ENCODE data around the gene LTBP3. TPM values are rescaled to one million over a fixed set of nuclear protein-coding genes. Genes with fewer than 3 reads are reported as not detected.

The LTBP3 gene
- total RNA-seq, 1 experiment from 2014 or later: 10.6 TPM

DNA sequence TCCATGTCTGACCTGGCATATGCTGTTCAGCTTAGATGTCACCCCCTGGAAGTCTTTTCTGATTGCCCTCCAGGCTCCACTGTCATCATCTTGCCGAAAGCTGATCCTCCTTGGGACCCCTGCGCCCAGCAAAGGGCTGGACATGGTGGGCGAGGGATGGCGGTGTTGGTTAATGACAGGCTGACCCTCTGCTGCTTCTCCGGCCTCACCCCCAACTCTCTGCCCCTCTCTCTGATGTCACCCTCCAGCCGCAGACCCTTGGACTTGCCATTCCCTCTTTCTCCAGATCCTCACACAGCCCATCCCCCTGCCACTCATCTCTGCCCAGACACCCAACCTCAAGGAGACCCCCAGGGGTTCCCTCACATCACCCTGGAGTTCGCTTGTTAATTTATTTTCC, 20.0 kb upstream of the LTBP3 start:
- Histone ChIP-seq H3K9me3 (ENCODE audit: control insufficient read depth, low read depth, low read length) (no peaks in the 10 kb centered on the region), H3K27ac (ENCODE audit: insufficient read length, low read depth, low read length) (no peak overlapping the region), H4K91ac (ENCODE audit: insufficient read length, low read depth, low read length) (no peak overlapping the region), H3K79me1 (ENCODE audit: insufficient read depth, low read depth, low read length, poor library complexity, severe bottlenecking) (no peaks in the 10 kb centered on the region), H3K23ac (ENCODE audit: insufficient read length, low read depth, low read length) (no peak overlapping the region), H3K9ac (ENCODE audit: extremely low read depth, insufficient read length, low read length) (no peak overlapping the region), H3K4me2 (ENCODE audit: insufficient read depth, insufficient read length, low read length) (no peak overlapping the region), H3K4ac (ENCODE audit: low read depth, low read length) (no peak overlapping the region), H3T11ph (ENCODE audit: low read length) (no peak overlapping the region), H3K79me2 (ENCODE audit: insufficient read depth, low read length) (no peaks in the 10 kb centered on the region), H2AK5ac (ENCODE audit: insufficient read length, low read length) (no peak overlapping the region), H2AFZ (ENCODE audit: low read length) (no peak overlapping the region), H2BK5ac (ENCODE audit: insufficient read length, low read length) (no peak overlapping the region), H3K23me2 (ENCODE audit: insufficient read length, low read depth, low read length, poor library complexity, severe bottlenecking) (peaks cover 8% of the 10 kb centered on the region), H4K20me1 (ENCODE audit: control insufficient read depth, insufficient read depth, insufficient read length) (no peaks in the 10 kb centered on the region), H2BK120ac (ENCODE audit: low read depth, low read length, poor library complexity, severe bottlenecking) (no peak overlapping the region), H2BK15ac (ENCODE audit: low read depth, low read length) (no peak overlapping the region), H3K27me3 (ENCODE audit: insufficient read depth, low read length) (peaks cover 8% of the 10 kb centered on the region; the same call in 1 of the 2 replicates), H3K18ac (ENCODE audit: insufficient read length, low read depth, low read length) (no peak overlapping the region), H2BK12ac (ENCODE audit: insufficient read length, low read depth, low read length) (no peak overlapping the region), H4K8ac (replicated peaks; ENCODE audit: insufficient read length, low read depth, low read length) (no peak overlapping the region), H3K4me1 (ENCODE audit: insufficient read depth, low read length) (no peaks in the 10 kb centered on the region), H2BK20ac (ENCODE audit: low read depth, low read length, poor library complexity, severe bottlenecking) (no peak overlapping the region), H4K5ac (ENCODE audit: insufficient read length, low read depth, low read length) (no peak overlapping the region), H3K14ac (ENCODE audit: insufficient read depth, low read length) (no peak overlapping the region), H3K56ac (ENCODE audit: insufficient read length, low read depth, low read length) (no peak overlapping the region)
- peaks cover 31% of the 10 kb centered on the region for H3K27me3 Mint-ChIP-seq (ENCODE audit: low read depth)
- no peak overlapping the region for H3K27ac Mint-ChIP-seq
- peaks cover 18 to 31% of the 10 kb centered on the region in 2 experiments for H3K4me1 Mint-ChIP-seq
- no peak for DNase-seq
- H3K9me3 Mint-ChIP-seq: no peaks in the 10 kb centered on the region
- no peak for TF ChIP-seq CTCF (conservative IDR thresholded peaks at IDR 0.05)
- H3K4me3 Mint-ChIP-seq: no peak overlapping the region; a peak in 1 of 5 replicates
- H3K36me3 Mint-ChIP-seq (ENCODE audit: insufficient read depth in 1 of 3, low read depth in 3 of 3): peaks cover 0 to 7% (median 4%) of the 10 kb centered on the region in 3 experiments; a peak in 3 of 7 replicates
- WGBS (ENCODE audit: extremely low coverage, insufficient read length, low lambda C conversion rate): no CpG with 5 or more reads among the region's 7 CpGs

All from H9 (cell line).